OCI-LY7 (cell line): ENCODE data around the gene GGACT. TPM values are rescaled to one million over a fixed set of nuclear protein-coding genes. Genes with fewer than 3 reads are reported as not detected.

ENCODE experiments used
- BruUV-seq: library from RNA; stranded (reverse); fragments of 400-500 nt; replicated peaks from 2 replicates; lab custom pipeline; 2021; lab: Mats Ljungman, UMichigan
- CTCF ChIA-PET: fragments of 300-600 bp; sonication (Branson Sonifier 250); formaldehyde crosslinking; loops from one replicate; lab custom pipeline; 2022; ENCODE audit warnings: antibody characterized with exemption; ENCODE audit not compliant: unreplicated experiment; lab: Charles Lee
- POLR2A ChIA-PET: fragments of 300-600 bp; sonication (Branson Sonifier 250); formaldehyde crosslinking; loops from one replicate; lab custom pipeline; 2022; ENCODE audit warnings: antibody characterized with exemption; lab: Charles Lee
- DNase-seq: peaks from one replicate; pipeline ENCODE4 v3.0.0-alpha.2; 2015; ENCODE audit warnings: low spot score
- H2AFZ ChIP-seq: fragments of 200-600 bp; sonication (generic), shearing (Covaris generic); 2 replicates; pipeline ENCODE4 v1.6.1; 2014; ENCODE audit warnings: mild to moderate bottlenecking, antibody characterized with exemption, low read length, moderate library complexity
- H3K27ac ChIP-seq: fragments of 200-600 bp; sonication (generic); 2 replicates; pipeline ENCODE4 v1.5.1; 2014; ENCODE audit warnings: mixed run types, low read depth, mild to moderate bottlenecking, moderate library complexity, low read length, inconsistent platforms; ENCODE audit not compliant: poor library complexity, severe bottlenecking
- H3K36me3 ChIP-seq: fragments of 200-600 bp; sonication (generic); 2 replicates; pipeline ENCODE4 v1.6.1; 2014; ENCODE audit warnings: mild to moderate bottlenecking, antibody characterized with exemption, low read length, moderate library complexity, mixed read lengths; ENCODE audit not compliant: insufficient read depth
- H3K4me1 ChIP-seq: fragments of 200-600 bp; sonication (generic); 2 replicates; pipeline ENCODE4 v1.5.1; 2014; ENCODE audit warnings: mild to moderate bottlenecking, low read length; ENCODE audit not compliant: insufficient read depth, poor library complexity, severe bottlenecking
- H3K4me2 ChIP-seq: fragments of 200-600 bp; sonication (generic); 2 replicates; pipeline ENCODE4 v1.6.1; 2014; ENCODE audit warnings: mild to moderate bottlenecking, low read length
- H3K4me3 ChIP-seq: fragments of 200-600 bp; sonication (generic); 2 replicates; pipeline ENCODE4 v1.5.1; 2014; ENCODE audit warnings: mild to moderate bottlenecking, low read depth, low read length; ENCODE audit not compliant: poor library complexity, severe bottlenecking
- H3K79me2 ChIP-seq: fragments of 200-600 bp; sonication (generic); 2 replicates; pipeline ENCODE4 v1.6.1; 2016; ENCODE audit warnings: low read depth, mild to moderate bottlenecking, low read length, moderate library complexity, mixed read lengths; ENCODE audit not compliant: insufficient read depth
- H3K9me2 ChIP-seq: fragments of 200-600 bp; sonication (generic); 2 replicates; pipeline ENCODE4 v1.6.1; 2016; ENCODE audit warnings: mild to moderate bottlenecking, low read length, mixed read lengths; ENCODE audit not compliant: insufficient read depth
- H3K9me3 ChIP-seq: fragments of 200-600 bp; sonication (generic); 2 replicates; pipeline ENCODE4 v1.6.1; 2014; ENCODE audit warnings: mild to moderate bottlenecking, mixed run types, low read length, mixed read lengths
- H4K20me1 ChIP-seq: fragments of 200-600 bp; sonication (generic); 2 replicates; pipeline ENCODE4 v1.6.1; 2014; ENCODE audit warnings: mild to moderate bottlenecking, antibody characterized with exemption, low read length, moderate library complexity, mixed read lengths; ENCODE audit not compliant: insufficient read depth
- CTCF ChIP-seq: fragments of 200-600 bp; sonication (generic); conservative IDR thresholded peaks from 2 replicates; pipeline ENCODE4 v1.5.1; 2014; ENCODE audit warnings: mild to moderate bottlenecking, antibody characterized with exemption, low read length, moderate library complexity, mixed read lengths
- EZH2phosphoT487 ChIP-seq: fragments of 200-600 bp; sonication (generic); IDR thresholded peaks from 2 replicates; pipeline ENCODE4 v1.6.1; 2018; ENCODE audit warnings: low read depth, borderline replicate concordance, mild to moderate bottlenecking, mixed run types, antibody characterized with exemption, low read length, moderate library complexity, mixed read lengths
- intact Hi-C: fragments of 100-400 bp; cut with micrococcal nuclease; formaldehyde crosslinking; loops from one replicate; pipeline ENCODE4 v1.10.0; 2022; ENCODE audit not compliant: unreplicated experiment
- total RNA-seq, 2 experiments: library from RNA; depleted of rRNA in 1 of 2; stranded (reverse); fragments of >200 nt in 1 of 2; shearing (Covaris generic) in 1 of 2; gene quantifications; 2 replicates each; pipeline ENCODE4 v1.2.3, GENCODE V29; 2014 to 2022

Gene GGACT
- total RNA-seq, 2 experiments from 2014 or later, result 0.53 to 0.69 TPM

DNA sequence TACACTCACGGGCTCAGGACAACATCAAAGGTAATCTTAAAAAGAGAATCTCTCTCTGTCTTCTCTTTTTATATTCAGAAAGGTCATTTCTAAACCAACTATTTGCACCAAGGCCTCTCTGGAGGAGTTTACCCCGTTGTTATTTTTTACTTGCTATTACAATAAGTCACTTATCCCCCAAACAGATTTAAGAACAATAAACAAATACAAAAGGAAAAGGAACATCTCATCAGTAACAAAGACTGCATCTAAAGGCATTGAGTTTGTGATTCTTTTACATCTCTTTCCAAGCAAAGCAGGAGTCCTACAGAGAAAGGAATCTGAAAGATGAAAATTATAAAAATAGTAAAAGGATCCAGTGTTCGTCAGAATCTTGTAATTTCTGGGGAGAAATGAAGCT, 75.4 kb downstream of the GGACT start:
- Histone ChIP-seq H3K27ac (no peak overlapping the region), H3K9me2 (no peaks in the 10 kb centered on the region), H3K4me1 (no peaks in the 10 kb centered on the region), H3K79me2 (no peaks in the 10 kb centered on the region), H3K4me3 (no peak overlapping the region), H2AFZ (no peak overlapping the region), H3K9me3 (no peaks in the 10 kb centered on the region), H4K20me1 (no peaks in the 10 kb centered on the region), H3K4me2 (no peak overlapping the region), H3K36me3 (no peaks in the 10 kb centered on the region)
- POLR2A ChIA-PET, result interaction anchor here (0.5 kb wide), 1 partner anchor 1380 kb away, joined by 3 read pairs; no protein-coding TSS in a partner anchor
- BruUV-seq, result no TSS peak
- intact Hi-C loops, result loop anchor here (10.0 kb wide), 2 partner anchors 858 to 1068 kb away; no protein-coding TSS in a partner anchor
- no peak for DNase-seq
- no peak for TF ChIP-seq CTCF
- no peak for TF ChIP-seq EZH2phosphoT487
- CTCF ChIA-PET, result no interaction called here

DNA sequence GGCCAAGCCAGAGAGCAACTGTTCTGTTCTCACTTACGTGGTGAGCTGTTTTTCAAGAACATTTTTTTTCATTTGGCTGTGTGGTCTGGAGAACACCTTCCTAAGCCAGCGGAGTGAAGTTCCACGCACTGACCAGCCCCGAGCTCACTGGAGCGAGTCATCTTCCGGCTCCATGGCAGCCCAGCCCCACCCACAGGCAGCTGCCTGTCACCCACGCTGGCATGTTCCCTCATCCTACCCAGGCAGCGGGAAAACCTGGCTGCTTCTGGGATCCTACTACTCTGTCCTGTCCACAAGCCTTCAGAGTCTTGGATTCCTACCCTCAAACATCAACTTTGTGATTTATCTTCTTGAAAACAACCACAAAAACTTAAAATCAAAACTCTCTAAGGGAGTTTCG, 76.2 kb downstream of the GGACT start:
- Histone ChIP-seq H3K36me3 (no peaks in the 10 kb centered on the region), H2AFZ (no peak overlapping the region), H3K27ac (no peak overlapping the region), H3K79me2 (no peaks in the 10 kb centered on the region), H3K9me2 (no peaks in the 10 kb centered on the region), H3K4me3 (no peak overlapping the region), H3K4me2 (no peak overlapping the region), H3K9me3 (no peaks in the 10 kb centered on the region), H4K20me1 (no peaks in the 10 kb centered on the region), H3K4me1 (no peaks in the 10 kb centered on the region)
- CTCF ChIA-PET, result no interaction called here
- intact Hi-C loops, result loop anchor here (10.0 kb wide), 2 partner anchors 858 to 1068 kb away; no protein-coding TSS in a partner anchor
- no peak for DNase-seq
- BruUV-seq, result no TSS peak
- TF ChIP-seq CTCF (no peak), EZH2phosphoT487 (no peak)
- POLR2A ChIA-PET, result no interaction called here

GRCh38 chr13:100511466-100511865, 77.1 kb downstream of the GGACT start:
- Histone ChIP-seq H3K4me2 (no peak overlapping the region), H3K9me2 (no peaks in the 10 kb centered on the region), H3K27ac (no peak overlapping the region), H4K20me1 (no peaks in the 10 kb centered on the region), H3K79me2 (no peaks in the 10 kb centered on the region), H3K9me3 (no peaks in the 10 kb centered on the region), H3K4me1 (no peaks in the 10 kb centered on the region), H3K36me3 (no peaks in the 10 kb centered on the region), H2AFZ (no peak overlapping the region), H3K4me3 (no peak overlapping the region)
- ChIA-PET CTCF (no interaction called here), POLR2A (no interaction called here)
- intact Hi-C loops, result loop anchor here (10.0 kb wide), 2 partner anchors 857 to 1067 kb away; no protein-coding TSS in a partner anchor
- TF ChIP-seq CTCF (no peak), EZH2phosphoT487 (no peak)
- no TSS peak for BruUV-seq
- DNase-seq, result no peak
